GM21390 (cell line): ENCODE measurements around the gene TSPY4.
"Not testable (repeated sequence)": the region's sequence is repeated elsewhere in the genome, so short reads cannot be mapped to it uniquely, and the experiment has no call there.

Source experiments
- ATAC-seq: cut with Tn5 transposase; IDR thresholded peaks from one replicate; pipeline ENCODE4 v1.9.1; 2021; ENCODE audit not compliant: unreplicated experiment

The TSPY4 gene, protein sequence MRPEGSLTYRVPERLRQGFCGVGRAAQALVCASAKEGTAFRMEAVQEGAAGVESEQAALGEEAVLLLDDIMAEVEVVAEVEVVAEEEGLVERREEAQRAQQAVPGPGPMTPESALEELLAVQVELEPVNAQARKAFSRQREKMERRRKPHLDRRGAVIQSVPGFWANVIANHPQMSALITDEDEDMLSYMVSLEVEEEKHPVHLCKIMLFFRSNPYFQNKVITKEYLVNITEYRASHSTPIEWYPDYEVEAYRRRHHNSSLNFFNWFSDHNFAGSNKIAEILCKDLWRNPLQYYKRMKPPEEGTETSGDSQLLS

DNA sequence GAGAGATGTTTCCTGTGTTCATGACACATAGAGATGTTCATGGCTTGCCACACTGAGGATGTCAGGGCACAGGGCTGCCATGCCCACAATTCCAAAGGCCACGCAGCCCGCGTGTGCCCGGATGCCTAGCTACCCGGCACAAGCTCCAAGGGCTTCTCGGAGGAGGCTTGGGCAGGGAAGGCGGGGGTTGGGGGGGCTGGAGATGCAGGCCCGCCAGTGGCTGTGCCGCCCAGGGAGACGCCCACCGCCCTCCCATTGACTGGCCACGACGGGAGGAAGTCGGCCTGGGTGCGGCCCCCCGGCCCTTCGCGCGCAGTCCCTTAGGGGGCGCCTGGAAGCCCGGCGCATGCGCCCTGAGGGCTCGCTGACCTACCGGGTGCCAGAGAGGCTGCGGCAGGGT is at the start of gene TSPY4:
TSS of gene TSPY4 (plus strand) at position 301 of the 400 bp plus-strand sequence. CDS start at position 347, 46 bp downstream.
- not testable (repeated sequence) for ATAC-seq

DNA sequence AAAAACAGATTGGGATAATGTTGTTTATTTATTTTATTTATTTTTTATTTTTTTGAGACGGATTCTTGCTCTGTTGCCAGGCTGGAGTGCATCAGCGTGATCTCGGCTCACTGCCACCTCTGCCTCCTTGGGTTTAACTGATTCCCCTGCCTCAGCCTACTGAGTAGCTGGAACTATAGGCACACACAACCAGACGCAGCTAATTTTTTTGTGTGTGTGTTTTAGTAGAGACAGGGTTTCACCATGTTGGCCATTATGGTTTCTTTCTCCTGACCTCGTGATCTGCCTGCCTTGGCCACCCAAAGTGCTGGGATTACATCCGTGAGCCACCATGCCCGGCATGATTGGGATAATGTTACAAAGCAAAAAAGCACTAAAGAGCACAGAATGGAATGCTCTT is 16.3 kb upstream of the TSPY4 start:
- ATAC-seq = no peak

DNA sequence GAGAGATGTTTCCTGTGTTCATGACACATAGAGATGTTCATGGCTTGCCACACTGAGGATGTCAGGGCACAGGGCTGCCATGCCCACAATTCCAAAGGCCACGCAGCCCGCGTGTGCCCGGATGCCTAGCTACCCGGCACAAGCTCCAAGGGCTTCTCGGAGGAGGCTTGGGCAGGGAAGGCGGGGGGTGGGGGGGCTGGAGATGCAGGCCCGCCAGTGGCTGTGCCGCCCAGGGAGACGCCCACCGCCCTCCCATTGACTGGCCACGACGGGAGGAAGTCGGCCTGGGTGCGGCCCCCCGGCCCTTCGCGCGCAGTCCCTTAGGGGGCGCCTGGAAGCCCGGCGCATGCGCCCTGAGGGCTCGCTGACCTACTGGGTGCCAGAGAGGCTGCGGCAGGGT is 20.2 kb downstream of the TSPY4 start, which contains the start of gene TSPY8:
TSS of gene TSPY8 (plus strand) at position 301 of the 400 bp plus-strand sequence. CDS start at position 347, 46 bp downstream.
- not testable (repeated sequence) for ATAC-seq
